Activated CD4-positive, alpha-beta memory T cell treated with anti-CD3 and anti-CD28 coated beads for 36 hours (primary cell): Measurements from ENCODE around the gene GPR162. TPM values are rescaled to one million over a fixed set of nuclear protein-coding genes. Genes with fewer than 3 reads are reported as not detected.
A peak's percentile ranks its signal among the peaks of the same experiment; 100 is the strongest.

Source experiments
- CTCF ChIA-PET: fragments of 350-600 bp; sonication (Branson Sonifier 250); formaldehyde crosslinking; loops from one replicate; lab custom pipeline; 2021; ENCODE audit warnings: antibody characterized with exemption, inconsistent platforms; lab: Charles Lee
- POLR2A ChIA-PET: fragments of 350-600 bp; sonication (Branson Sonifier 250); formaldehyde crosslinking; loops from one replicate; lab custom pipeline; 2021; ENCODE audit warnings: antibody characterized with exemption; lab: Charles Lee
- DNase-seq: peaks from one replicate; pipeline ENCODE4 v3.0.0-alpha.2; 2020
- H3K27ac Mint-ChIP-seq: one replicate; pipeline ENCODE4 v1.8.0; 2021; ENCODE audit warnings: mixed read lengths
- H3K27me3 Mint-ChIP-seq: one replicate; pipeline ENCODE4 v1.8.0; 2021; ENCODE audit warnings: mixed read lengths
- H3K36me3 Mint-ChIP-seq: one replicate; pipeline ENCODE4 v1.8.0; 2021; ENCODE audit warnings: mixed read lengths
- H3K4me1 Mint-ChIP-seq: one replicate; pipeline ENCODE4 v1.8.0; 2021; ENCODE audit warnings: low read depth, mixed read lengths
- H3K4me3 Mint-ChIP-seq: one replicate; pipeline ENCODE4 v1.8.0; 2021; ENCODE audit warnings: mild to moderate bottlenecking, mixed read lengths
- H3K9me3 Mint-ChIP-seq: one replicate; pipeline ENCODE4 v1.8.0; 2021; ENCODE audit warnings: mixed read lengths
- intact Hi-C: fragments of 100-400 bp; cut with micrococcal nuclease; formaldehyde crosslinking; loops from one replicate; pipeline ENCODE4 v1.15.1; 2023
- total RNA-seq, 2 experiments: library from RNA; stranded (reverse); gene quantifications; one replicate each; pipeline ENCODE4 v1.2.3, GENCODE V29; 2021

GPR162 gene
- total RNA-seq, 2 experiments from 2014 or later, result 0.31 TPM; not detected in 1

DNA sequence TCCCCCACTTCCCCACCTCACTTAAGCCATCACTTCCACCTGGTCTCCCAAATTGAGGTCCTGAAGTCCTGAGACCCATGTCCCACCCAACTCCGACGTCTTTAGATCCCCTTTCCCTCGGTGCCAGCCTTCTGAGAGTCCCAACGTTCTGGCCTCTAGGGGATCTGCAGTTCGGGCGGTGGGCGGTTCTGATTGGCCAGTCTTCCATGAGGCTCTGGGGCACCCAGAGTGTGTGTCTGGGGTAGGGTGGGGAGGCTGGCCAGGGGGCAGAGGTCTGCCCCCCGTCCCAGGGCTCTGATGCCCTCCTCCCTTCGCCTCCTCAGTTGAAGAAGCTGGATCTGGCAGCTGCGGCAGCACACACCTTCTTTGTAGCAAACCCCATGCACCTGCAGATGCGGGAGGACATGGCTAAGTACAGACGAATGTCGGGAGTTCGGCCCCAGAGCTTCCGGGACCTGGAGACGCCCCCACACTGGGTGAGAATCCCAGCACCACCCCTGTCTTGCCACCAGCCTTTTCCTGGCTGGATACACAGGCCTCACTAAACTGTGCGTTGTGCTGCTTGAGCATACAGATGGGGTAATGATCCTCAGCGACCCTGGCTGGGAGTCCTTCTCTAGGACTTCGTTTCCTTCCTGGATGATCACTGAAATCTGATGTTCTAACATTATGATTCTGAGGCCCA, 8.1 kb downstream of the GPR162 start:
- no peak overlapping the region for H3K27ac Mint-ChIP-seq
- peak overlapping the region; percentile 77 for H3K4me3 Mint-ChIP-seq
- no peaks in the 10 kb centered on the region for H3K9me3 Mint-ChIP-seq
- DNase-seq, result no peak
- no peaks in the 10 kb centered on the region for H3K36me3 Mint-ChIP-seq
- intact Hi-C loops, result loop anchor here (5.0 kb wide), 2 partner anchors 142 to 212 kb away; partner anchors contain the start of gene ZNF384
- ChIA-PET POLR2A (interaction anchor here (1.0 to 2.2 kb wide), 7 partner anchors 11 to 106 kb away, joined by 3 to 7 read pairs (median 5); partner anchors contain the start of genes CD4, CDCA3, COPS7A and GNB3), CTCF (interaction anchor here (0.9 to 2.8 kb wide), 9 partner anchors 9 to 76 kb away, joined by 3 to 16 read pairs (median 3); partner anchors contain the start of gene MLF2)
- H3K4me1 Mint-ChIP-seq, result peaks cover 19% of the 10 kb centered on the region
- H3K27me3 Mint-ChIP-seq, result peaks cover 26% of the 10 kb centered on the region

DNA sequence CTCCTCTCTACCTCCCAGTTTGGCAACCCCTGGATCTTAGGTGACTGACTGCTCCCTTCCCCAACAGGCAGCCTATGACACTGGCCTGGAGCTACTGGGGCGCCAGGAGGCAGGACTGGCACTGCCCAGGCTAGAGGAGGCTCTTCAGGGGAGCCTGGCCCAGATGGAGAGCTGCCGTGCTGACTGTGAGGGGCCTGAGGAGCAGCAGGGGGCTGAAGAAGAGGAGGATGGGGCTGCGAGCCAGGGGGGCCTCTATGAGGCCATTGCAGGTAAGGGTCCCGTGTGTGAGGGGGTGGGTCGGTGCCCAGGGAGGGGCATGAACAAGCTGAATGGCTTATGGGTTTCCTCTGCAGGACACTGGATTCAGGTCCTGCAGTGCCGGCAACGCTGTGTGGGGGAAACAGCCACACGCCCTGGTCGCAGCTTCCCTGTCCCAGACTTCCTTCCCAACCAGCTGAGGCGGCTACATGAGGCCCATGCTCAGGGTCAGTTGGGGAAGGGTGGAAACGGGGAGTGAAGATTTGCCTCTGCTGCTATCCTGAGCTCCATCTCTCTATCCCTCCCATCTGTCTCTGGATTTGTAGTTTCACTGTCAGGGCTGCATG, 8.8 kb downstream of the GPR162 start:
- ChIA-PET CTCF (interaction anchor here (0.9 to 2.7 kb wide), 5 partner anchors 8 to 77 kb away, joined by 3 to 16 read pairs (median 3); partner anchors contain the start of genes GPR162 and MLF2), POLR2A (interaction anchor here (0.5 to 2.2 kb wide), 3 partner anchors 21 to 77 kb away, joined by 3 to 6 read pairs (median 4); partner anchors contain the start of genes CDCA3, MLF2 and USP5)
- H3K27ac Mint-ChIP-seq, result no peak overlapping the region
- H3K36me3 Mint-ChIP-seq, result no peaks in the 10 kb centered on the region
- H3K4me1 Mint-ChIP-seq, result peaks cover 18% of the 10 kb centered on the region
- intact Hi-C loops, result no loop called here
- no peak overlapping the region for H3K4me3 Mint-ChIP-seq
- no peak for DNase-seq
- H3K9me3 Mint-ChIP-seq, result no peaks in the 10 kb centered on the region
- H3K27me3 Mint-ChIP-seq, result peaks cover 25% of the 10 kb centered on the region

DNA sequence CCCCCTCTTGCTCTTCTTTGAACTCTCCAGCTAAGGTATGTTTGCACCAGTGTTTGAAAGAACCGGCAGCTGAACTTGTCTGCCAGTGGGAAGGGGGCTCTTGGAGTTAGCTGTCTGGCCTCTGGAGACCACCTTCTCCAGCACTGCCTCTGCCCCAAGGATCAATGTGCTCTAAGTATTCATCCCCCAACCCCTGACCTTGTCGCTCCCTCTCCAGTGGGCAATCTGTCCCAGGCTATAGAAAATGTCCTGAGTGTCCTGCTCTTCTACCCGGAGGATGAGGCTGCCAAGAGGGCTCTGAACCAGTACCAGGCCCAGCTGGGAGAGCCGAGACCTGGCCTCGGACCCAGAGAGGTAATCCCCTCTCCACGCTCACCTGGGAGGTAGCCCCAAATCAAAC, 9.4 kb downstream of the GPR162 start:
- DNase-seq, result no peak
- CTCF ChIA-PET, result interaction anchor here (0.9 to 2.7 kb wide), 5 partner anchors 8 to 78 kb away, joined by 3 to 16 read pairs (median 3); partner anchors contain the start of genes GPR162 and MLF2
- Mint-ChIP-seq H3K4me1 (peaks cover 18% of the 10 kb centered on the region), H3K4me3 (no peak overlapping the region), H3K36me3 (no peaks in the 10 kb centered on the region), H3K27me3 (peaks cover 23% of the 10 kb centered on the region), H3K27ac (no peak overlapping the region), H3K9me3 (no peaks in the 10 kb centered on the region)
- intact Hi-C loops, result no loop called here
- POLR2A ChIA-PET, result interaction anchor here (0.5 to 1.0 kb wide), 2 partner anchors 26 to 78 kb away, joined by 3 to 4 read pairs; partner anchors contain the start of gene MLF2

DNA sequence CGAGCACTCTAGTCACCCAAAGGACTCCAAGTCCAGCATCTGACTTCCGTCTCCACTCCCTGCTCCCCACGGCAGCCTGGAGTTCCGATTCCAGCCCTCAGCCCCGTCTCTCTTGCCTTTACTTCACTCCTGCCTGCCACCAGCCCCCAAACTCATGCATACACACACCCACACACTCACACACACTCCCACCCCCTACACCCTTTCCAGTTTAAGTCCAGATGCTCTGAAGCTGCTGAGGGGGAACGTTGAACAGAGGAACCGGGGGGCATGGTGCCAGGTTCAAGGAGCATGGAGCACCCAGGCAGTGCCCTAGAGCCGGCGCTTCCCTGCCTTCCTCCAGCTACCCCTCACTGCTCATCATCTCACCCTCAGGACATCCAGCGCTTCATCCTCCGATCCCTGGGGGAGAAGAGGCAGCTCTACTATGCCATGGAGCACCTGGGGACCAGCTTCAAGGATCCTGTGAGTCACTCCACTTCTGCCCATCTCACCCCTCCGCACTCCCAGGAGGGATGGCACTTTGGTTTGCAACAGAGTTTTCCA, 9.9 kb downstream of the GPR162 start:
- Mint-ChIP-seq H3K27me3 (peaks cover 18% of the 10 kb centered on the region), H3K4me3 (no peak overlapping the region), H3K4me1 (peaks cover 18% of the 10 kb centered on the region), H3K9me3 (no peaks in the 10 kb centered on the region), H3K27ac (no peak overlapping the region), H3K36me3 (no peaks in the 10 kb centered on the region)
- ChIA-PET CTCF (interaction anchor here (0.9 to 2.7 kb wide), 4 partner anchors 10 to 78 kb away, joined by 3 to 16 read pairs (median 4); partner anchors contain the start of genes GPR162 and MLF2), POLR2A (no interaction called here)
- intact Hi-C loops, result no loop called here
- DNase-seq, result no peak

DNA sequence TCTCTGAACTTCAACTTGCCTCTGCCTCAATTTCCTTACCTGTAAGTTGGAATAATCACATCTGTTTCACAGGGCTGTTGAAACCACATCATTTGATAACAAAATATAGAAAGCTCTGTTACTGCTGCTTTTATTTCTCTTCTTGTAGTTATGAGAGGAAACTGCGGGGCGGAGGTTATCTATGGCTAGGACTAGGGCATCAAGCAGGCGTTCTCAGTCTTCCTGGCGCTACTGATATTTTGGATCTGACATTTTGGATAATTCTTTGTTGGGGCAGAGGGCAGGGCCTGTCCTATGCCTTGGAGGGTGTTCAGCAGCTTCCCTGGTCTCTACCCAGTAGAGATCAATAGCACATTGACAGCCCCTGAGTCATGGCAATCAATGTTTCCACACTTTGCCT, 10.5 kb downstream of the GPR162 start:
- CTCF ChIA-PET, result interaction anchor here (0.6 to 6.0 kb wide), 7 partner anchors 13 to 214 kb away, joined by 3 to 41 read pairs (median 3); partner anchors contain the start of genes CDCA3, MLF2 and USP5
- peaks cover 18% of the 10 kb centered on the region for H3K4me1 Mint-ChIP-seq
- no peak overlapping the region for H3K27ac Mint-ChIP-seq
- no peak overlapping the region for H3K4me3 Mint-ChIP-seq
- POLR2A ChIA-PET, result no interaction called here
- H3K36me3 Mint-ChIP-seq, result no peaks in the 10 kb centered on the region
- DNase-seq, result no peak
- peaks cover 14% of the 10 kb centered on the region for H3K27me3 Mint-ChIP-seq
- intact Hi-C loops, result no loop called here
- no peaks in the 10 kb centered on the region for H3K9me3 Mint-ChIP-seq

DNA sequence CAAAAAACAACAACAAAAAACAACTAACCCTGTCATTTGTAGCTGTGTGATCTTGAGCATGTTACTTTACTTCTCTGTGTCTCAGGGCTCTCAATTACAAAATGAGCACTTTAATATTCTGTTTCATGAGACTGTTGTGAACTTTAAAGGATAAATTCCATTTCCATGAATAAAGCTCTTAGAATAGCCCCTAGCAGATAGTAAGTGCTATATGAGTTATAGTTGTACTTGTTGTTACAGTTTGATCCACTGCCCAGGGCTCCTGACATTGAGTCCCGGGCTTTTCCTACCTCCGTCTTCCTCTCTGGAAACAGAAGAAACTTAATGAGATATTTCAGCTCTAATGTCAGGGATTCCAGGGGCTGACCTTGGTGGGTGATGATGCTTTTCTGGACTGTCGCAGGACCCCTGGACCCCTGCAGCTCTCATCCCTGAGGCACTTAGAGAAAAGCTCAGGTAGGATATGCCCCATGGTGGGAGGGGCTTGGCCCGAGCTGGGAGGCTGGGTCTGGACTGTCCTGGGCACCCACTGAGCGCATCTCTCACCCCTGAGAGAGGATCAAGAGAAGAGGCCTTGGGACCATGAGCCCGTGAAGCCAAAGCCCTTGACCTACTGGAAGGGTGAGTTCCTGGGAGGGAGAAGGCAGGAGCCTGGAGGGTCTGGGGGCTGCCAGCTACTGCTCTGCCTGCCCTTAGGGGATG, 11.7 kb downstream of the GPR162 start:
- no peak overlapping the region for H3K27ac Mint-ChIP-seq
- intact Hi-C loops, result no loop called here
- H3K36me3 Mint-ChIP-seq, result no peaks in the 10 kb centered on the region
- ChIA-PET CTCF (interaction anchor here (1.0 to 6.0 kb wide), 8 partner anchors 9 to 80 kb away, joined by 3 to 44 read pairs (median 23); partner anchors contain the start of genes CDCA3, MLF2, SPSB2 and USP5), POLR2A (interaction anchor here (1.1 kb wide), 1 partner anchor 44 kb away, joined by 5 read pairs; the partner anchor contains the start of gene CD4)
- H3K27me3 Mint-ChIP-seq, result peaks cover 7% of the 10 kb centered on the region
- no peak overlapping the region for H3K4me3 Mint-ChIP-seq
- H3K9me3 Mint-ChIP-seq, result no peaks in the 10 kb centered on the region
- H3K4me1 Mint-ChIP-seq, result peaks cover 10% of the 10 kb centered on the region
- DNase-seq, result no peak

DNA sequence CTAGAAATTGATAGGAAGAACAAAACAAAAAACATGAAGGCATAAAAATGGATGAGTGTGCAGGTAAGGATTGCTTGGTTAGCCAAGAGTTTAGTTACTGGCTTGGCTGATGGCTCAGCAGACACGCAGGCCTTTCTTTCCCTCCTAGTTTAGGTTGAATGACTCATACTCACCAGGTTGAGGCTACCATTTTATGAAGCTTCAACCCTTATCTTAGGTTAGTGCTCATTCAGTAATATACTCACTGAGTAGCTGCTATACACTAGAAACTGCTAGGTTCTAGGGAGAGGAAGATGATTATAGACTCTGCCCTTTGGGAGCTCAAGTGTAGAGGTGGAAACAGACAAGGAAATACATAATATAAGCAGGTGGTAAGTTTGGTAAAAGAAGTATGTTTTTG, 12.6 kb downstream of the GPR162 start:
- CTCF ChIA-PET, result interaction anchor here (0.8 to 6.0 kb wide), 17 partner anchors 10 to 281 kb away, joined by 3 to 44 read pairs (median 5); partner anchors contain the start of genes CDCA3, COPS7A, GPR162 and MLF2

DNA sequence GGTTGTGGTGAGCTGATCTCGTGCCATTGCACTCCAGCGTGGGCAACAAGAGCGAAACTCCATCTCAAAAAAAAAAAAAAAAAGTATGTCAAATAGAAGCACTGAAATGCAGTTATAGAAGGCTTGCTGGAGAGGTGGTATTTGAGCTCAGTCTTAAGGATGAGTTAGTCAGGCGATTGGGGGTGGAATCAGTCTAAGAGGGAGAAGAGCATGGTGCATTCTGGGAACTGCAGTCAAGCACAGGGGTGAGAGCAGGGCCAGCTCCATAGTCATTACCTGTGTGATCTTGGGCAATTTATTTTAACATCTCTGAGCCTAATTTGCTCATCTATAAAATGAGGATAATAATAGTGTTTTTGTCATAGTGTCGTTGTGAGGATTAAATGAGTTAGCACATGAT, 13.3 kb downstream of the GPR162 start:
- Mint-ChIP-seq H3K4me1 (peaks cover 2% of the 10 kb centered on the region), H3K9me3 (no peaks in the 10 kb centered on the region), H3K4me3 (no peak overlapping the region), H3K36me3 (no peaks in the 10 kb centered on the region), H3K27me3 (no peaks in the 10 kb centered on the region), H3K27ac (no peak overlapping the region)
- ChIA-PET POLR2A (interaction anchor here (0.8 to 1.8 kb wide), 2 partner anchors 17 to 45 kb away, joined by 3 to 6 read pairs; partner anchors contain the start of genes CD4, CDCA3 and USP5), CTCF (interaction anchor here (0.8 to 6.0 kb wide), 18 partner anchors 10 to 282 kb away, joined by 3 to 44 read pairs (median 5); partner anchors contain the start of genes CDCA3, COPS7A, GPR162 and MLF2)
- intact Hi-C loops, result no loop called here
- DNase-seq, result no peak

More for the DNA sequence above, 12.6 kb downstream of the GPR162 start:
- Mint-ChIP-seq H3K4me1 (peaks cover 5% of the 10 kb centered on the region), H3K27me3 (peaks cover 3% of the 10 kb centered on the region), H3K36me3 (no peaks in the 10 kb centered on the region), H3K9me3 (no peaks in the 10 kb centered on the region), H3K27ac (no peak overlapping the region), H3K4me3 (no peak overlapping the region)
- intact Hi-C loops, result no loop called here
- POLR2A ChIA-PET, result interaction anchor here (0.8 to 1.8 kb wide), 2 partner anchors 17 to 45 kb away, joined by 3 to 6 read pairs; partner anchors contain the start of genes CD4, CDCA3 and USP5
- no peak for DNase-seq

DNA sequence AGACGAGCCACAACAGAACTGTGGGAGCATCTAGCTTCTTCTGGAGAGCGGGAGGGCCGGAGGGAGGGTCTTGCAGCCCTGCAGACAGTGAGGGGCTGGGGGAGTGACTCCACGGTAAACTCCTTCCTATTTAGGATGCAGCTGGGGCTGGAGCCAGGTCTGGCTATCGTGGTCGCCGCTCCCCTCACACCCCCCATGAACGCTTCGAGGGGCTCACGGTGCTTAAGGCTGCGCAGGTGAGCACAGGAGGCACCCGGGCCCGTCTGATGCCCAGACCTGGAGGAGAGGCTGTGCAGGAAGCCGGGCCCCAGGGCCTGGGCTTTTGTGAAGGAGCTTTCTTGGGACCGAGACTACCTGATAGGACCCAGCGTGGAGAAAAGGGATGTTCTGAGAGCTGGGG, 15.2 kb downstream of the GPR162 start:
- ChIA-PET CTCF (interaction anchor here (1.3 to 6.0 kb wide), 6 partner anchors 8 to 84 kb away, joined by 3 to 44 read pairs (median 32); partner anchors contain the start of genes CDCA3, MLF2 and USP5), POLR2A (interaction anchor here (1.4 to 1.9 kb wide), 2 partner anchors 16 to 36 kb away, joined by 5 read pairs; partner anchors contain the start of genes SPSB2 and USP5)
- Mint-ChIP-seq H3K4me1 (peaks cover 2% of the 10 kb centered on the region), H3K27ac (no peak overlapping the region), H3K4me3 (no peak overlapping the region), H3K9me3 (no peaks in the 10 kb centered on the region), H3K36me3 (no peaks in the 10 kb centered on the region), H3K27me3 (no peaks in the 10 kb centered on the region)
- intact Hi-C loops, result loop anchor here (1.0 kb wide), 1 partner anchor 32 kb away; no protein-coding TSS in a partner anchor
- DNase-seq, result no peak

DNA sequence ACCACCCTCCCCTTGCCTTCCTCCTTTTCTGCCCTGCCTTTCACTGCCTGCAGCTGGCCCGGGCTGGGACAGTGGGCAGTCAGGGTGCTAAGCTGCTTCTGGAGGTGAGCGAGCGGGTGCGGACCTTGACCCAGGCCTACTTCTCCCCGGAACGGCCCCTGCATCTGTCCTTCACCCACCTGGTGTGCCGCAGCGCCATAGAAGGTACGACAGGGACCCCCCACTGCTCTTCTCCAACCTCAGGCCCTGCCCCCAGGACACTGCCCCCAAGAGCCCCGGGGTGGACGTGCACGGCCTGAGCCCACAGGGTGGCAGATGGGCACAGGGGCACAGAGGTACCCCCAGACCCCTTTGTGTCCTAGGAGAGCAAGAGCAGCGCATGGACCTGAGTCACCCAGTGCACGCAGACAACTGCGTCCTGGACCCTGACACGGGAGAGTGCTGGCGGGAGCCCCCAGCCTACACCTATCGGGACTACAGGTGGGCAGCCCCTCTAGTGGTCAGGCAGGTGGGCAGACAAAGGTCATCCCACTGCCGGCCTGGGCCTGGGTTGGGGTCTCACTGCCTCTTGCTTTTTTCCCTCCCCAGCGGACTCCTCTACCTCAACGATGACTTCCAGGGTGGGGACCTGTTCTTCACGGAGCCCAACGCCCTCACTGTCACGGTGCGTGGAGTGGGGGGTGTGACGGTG, 15.9 kb downstream of the GPR162 start:
- ChIA-PET POLR2A (interaction anchor here (1.4 to 1.9 kb wide), 2 partner anchors 15 to 35 kb away, joined by 5 read pairs; partner anchors contain the start of genes SPSB2 and USP5), CTCF (interaction anchor here (4.3 to 6.0 kb wide), 3 partner anchors 13 to 84 kb away, joined by 30 to 44 read pairs (median 41); partner anchors contain the start of genes CDCA3, MLF2 and USP5)
- H3K4me1 Mint-ChIP-seq, result peaks cover 2% of the 10 kb centered on the region
- H3K9me3 Mint-ChIP-seq, result no peaks in the 10 kb centered on the region
- no peak overlapping the region for H3K4me3 Mint-ChIP-seq
- no peak overlapping the region for H3K27ac Mint-ChIP-seq
- no peaks in the 10 kb centered on the region for H3K36me3 Mint-ChIP-seq
- no peak for DNase-seq
- H3K27me3 Mint-ChIP-seq, result no peaks in the 10 kb centered on the region
- intact Hi-C loops, result no loop called here
